Heart left ventricle (tissue), 13 donors: ENCODE results near the gene DOCK4.

ENCODE experiments used
- POLR2A ChIP-seq, 2 donors: fragments of 450-650 bp; IDR thresholded peaks; one replicate each; pipeline ENCODE4 v1.6.1; 2017; ENCODE audit warnings: antibody characterized with exemption in 2 of 2, mild to moderate bottlenecking in 2 of 2, moderate library complexity in 2 of 2
- TF ChIP-seq, protein P1 (sequence below), 12 donors: fragments of 200-600 bp; sonication (generic) in 4 of 12; IDR thresholded peaks; one replicate each; pipeline versions ENCODE4 v1.5.0 to v1.8.0; 2018 to 2022; ENCODE audit warnings: antibody characterized with exemption in 12 of 12, mild to moderate bottlenecking in 5 of 12
- donor health status: ischemic (EF 13 %, LVEDD 7.1; RV severe dilation, severe dysfunction).
- donor health status: DM: no; HTN: yes; CAD: no.
- donor health status: DM: no; HTN: no; CAD: no.
- donor health status: ischemic (EF 25% LVEDD 6.9; RV normal size, moderate dysfunction).
- donor health status: ischemic (EF 25% LVEDD 5.7; RV mildly dilated, moderate dysfunction).
- donor health status: ischemic (EF 35%, LVEDD 5.7; RV mildly dilated, moderate dysfunction).
- donor health status: nonischemic (EF 11% LVEDD 7.7; RV severe dilation, severe dysfunction).
- donor health status: DM: yes; HTN: yes; CAD: no.
- donor health status: PGD.
- donor health status: ischemic (EF 29% LVEDD 5.4; RV normal size, mild dysfunction).
- donor health status: nonischemic (EF 23%, LVEDD 6.1; RV moderate dilation, normal function).

DNA sequence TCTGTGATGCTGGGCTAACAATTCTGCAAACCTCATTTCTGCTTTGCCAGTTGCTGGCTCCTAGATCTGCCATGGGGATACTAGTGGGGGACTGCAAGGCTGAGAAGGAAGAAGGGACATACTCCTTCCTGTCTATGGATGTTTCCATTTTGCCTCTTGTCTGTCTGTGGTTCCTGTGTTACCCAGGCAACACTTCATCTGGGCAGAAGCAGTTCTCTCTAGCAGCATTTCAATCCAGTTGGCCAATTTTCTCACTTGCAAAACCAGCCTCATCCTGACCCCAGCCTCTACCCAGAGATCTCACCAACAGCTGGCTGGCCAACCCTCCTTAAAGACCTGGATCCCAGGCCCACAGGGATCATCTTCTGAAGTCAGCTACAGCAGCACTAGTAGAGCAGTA is 131.7 kb downstream of the DOCK4 start:
- TF ChIP-seq, protein P1, sequence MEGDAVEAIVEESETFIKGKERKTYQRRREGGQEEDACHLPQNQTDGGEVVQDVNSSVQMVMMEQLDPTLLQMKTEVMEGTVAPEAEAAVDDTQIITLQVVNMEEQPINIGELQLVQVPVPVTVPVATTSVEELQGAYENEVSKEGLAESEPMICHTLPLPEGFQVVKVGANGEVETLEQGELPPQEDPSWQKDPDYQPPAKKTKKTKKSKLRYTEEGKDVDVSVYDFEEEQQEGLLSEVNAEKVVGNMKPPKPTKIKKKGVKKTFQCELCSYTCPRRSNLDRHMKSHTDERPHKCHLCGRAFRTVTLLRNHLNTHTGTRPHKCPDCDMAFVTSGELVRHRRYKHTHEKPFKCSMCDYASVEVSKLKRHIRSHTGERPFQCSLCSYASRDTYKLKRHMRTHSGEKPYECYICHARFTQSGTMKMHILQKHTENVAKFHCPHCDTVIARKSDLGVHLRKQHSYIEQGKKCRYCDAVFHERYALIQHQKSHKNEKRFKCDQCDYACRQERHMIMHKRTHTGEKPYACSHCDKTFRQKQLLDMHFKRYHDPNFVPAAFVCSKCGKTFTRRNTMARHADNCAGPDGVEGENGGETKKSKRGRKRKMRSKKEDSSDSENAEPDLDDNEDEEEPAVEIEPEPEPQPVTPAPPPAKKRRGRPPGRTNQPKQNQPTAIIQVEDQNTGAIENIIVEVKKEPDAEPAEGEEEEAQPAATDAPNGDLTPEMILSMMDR (IDR thresholded peaks at IDR 0.05): no peak
- TF ChIP-seq POLR2A (IDR thresholded peaks at IDR 0.05): no peak
